DMS153 treated with DMSO at 0.1 percent for 48 hours (cell line): ENCODE results near the gene CUL7.

ENCODE experiments used
- DNase-seq: peaks from one replicate; lab custom pipeline; 2025; ENCODE audit not compliant: unreplicated experiment; lab: John Stamatoyannopoulos, UW

CUL7 gene

GRCh38 chr6:43077981-43078511 lies 24.4 kb upstream of the CUL7 start:
- no peak for DNase-seq

- no peak for DNase-seq
These were observed 23.7 kb upstream of the CUL7 start for GRCh38 chr6:43077333-43077809.

GRCh38 chr6:43076464-43077332 lies 23.0 kb upstream of the CUL7 start:
- DNase-seq: no peak

GRCh38 chr6:43075670-43076463 lies 22.2 kb upstream of the CUL7 start, which contains the start of gene PTK7:
Gene PTK7 (plus strand): TSS chr6:43076314. CDS start chr6:43076489, 175 bp downstream.
- peak; percentile 15 for DNase-seq

GRCh38 chr6:43074847-43075669 lies 21.4 kb upstream of the CUL7 start:
- DNase-seq: no peak

GRCh38 chr6:43070028-43070632 lies 16.5 kb upstream of the CUL7 start:
- DNase-seq: peak; percentile 19

GRCh38 chr6:43062818-43063217 lies 9.2 kb upstream of the CUL7 start:
- no peak for DNase-seq

GRCh38 chr6:43061861-43062260 lies 8.2 kb upstream of the CUL7 start:
- no peak for DNase-seq

- no peak for DNase-seq
These were observed 7.3 kb upstream of the CUL7 start for GRCh38 chr6:43060755-43061633.

- no peak for DNase-seq
These were observed 6.5 kb upstream of the CUL7 start for GRCh38 chr6:43060034-43060754.

GRCh38 chr6:43059168-43060033 lies 5.8 kb upstream of the CUL7 start, which contains the start of the genes KLC4 and MRPL2:
Gene KLC4 (plus strand): TSS chr6:43059631. CDS start chr6:43061336, 1,705 bp downstream.
Gene MRPL2 (minus strand): TSS chr6:43059434. CDS start chr6:43059381, 53 bp downstream.
- peak; percentile 94 for DNase-seq

GRCh38 chr6:43058531-43058930 lies 4.9 kb upstream of the CUL7 start:
- DNase-seq: no peak

- DNase-seq: no peak
These were observed 2.3 kb upstream of the CUL7 start for GRCh38 chr6:43055966-43056365.

GRCh38 chr6:43054206-43054943 lies 724 bp upstream of the CUL7 start:
- no peak for DNase-seq

GRCh38 chr6:43052842-43053544 lies 658 bp downstream of the CUL7 start:
- DNase-seq: no peak

- DNase-seq: no peak
These were observed 1.3 kb downstream of the CUL7 start for GRCh38 chr6:43052225-43052841.
